ENCODE measurements around the gene JAM3.
"Not testable (repeated sequence)": the region's sequence is repeated elsewhere in the genome, so short reads cannot be mapped to it uniquely, and the experiment has no call there.

Gene JAM3

DNA sequence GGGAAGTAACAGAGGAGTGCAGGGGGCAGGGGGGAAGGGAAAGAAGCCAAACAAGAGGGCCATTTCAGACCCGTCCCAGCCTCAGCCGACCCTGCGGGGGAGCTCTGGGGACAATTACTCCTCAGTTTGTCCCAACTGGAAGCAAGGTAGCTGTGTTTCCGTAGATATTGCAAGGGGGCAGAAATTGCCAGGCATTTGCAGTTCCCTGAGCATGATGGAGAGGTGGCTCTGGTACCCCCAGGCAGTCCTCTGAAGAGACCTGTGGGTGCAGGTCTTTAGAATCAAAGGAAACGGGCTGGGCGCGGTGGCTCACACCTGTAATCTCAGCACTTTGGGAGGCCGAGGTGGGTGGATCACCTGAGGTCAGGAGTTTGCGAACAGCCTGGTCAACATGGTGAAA, 13.8 kb upstream of the JAM3 start:
- in situ Hi-C loops (cut with HindIII; ENCODE audit: low sequenced_read_pairs), result loop anchor here (10.0 kb wide), 1 partner anchor 90 kb away; no protein-coding TSS in a partner anchor

DNA sequence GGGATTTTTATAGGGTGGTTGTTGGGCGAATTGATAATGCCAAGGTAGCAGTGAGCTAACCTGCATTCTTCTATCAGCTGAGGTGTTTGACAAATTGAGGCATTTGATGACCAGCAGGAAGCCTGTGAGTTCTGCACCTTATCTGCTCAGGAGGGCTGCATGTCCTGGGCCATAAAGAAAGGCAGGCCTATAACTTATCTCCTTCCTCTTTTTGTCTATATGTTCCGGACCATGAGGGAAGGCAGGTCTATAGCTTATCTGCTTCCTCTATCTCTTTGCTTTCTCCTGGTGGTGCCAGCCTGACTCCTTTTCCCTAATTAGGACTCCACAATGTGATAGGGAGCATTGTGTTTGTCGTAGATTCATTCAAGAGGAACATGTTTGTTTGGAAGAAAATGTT, 8.6 kb upstream of the JAM3 start:
- in situ Hi-C loops (cut with HindIII; ENCODE audit: low sequenced_read_pairs), result loop anchor here (5.0 kb wide), 1 partner anchor 78 kb away; no protein-coding TSS in a partner anchor

DNA sequence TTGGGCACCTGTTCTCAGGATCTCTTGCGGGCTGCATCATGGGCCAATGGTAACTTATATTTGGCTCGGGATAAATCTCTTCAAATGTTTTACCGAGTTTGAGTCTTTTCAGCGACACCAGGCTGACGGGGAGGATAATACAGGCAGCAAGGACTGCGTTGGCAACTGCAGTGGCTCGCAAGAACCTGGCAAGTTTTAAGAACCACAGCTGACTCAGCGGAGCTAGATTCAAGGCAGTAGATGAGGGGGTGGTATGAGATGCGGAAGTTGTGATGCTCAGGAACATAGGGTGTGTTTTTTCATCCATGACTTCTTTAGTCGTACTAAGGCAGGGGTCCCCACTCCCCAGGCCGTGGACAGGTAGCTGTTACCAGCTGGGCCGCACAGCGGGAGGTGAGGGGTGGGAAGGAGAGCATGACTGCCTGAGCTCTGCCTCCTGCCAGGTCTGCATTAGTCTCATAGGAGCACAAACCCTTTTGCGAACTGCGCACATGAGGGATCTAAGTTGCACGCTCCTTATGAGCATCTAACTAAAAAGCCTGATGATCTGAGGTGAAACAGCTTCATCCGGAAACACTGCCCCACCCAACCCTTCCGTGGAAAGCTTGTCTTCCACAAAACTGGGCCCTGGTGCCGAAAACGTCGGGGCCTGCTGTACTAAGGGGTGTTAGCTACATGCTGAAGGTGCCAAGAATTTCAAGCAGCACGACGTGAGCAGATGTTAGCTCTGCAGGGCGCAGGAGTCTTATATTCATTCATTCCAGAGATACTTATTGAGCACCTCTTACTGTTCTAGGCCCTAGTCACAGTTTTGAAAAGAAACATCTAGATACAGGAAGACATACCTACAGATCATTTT, 6.4 kb upstream of the JAM3 start:
- in situ Hi-C loops (cut with HindIII; ENCODE audit: low sequenced_read_pairs), result loop anchor here (5.0 kb wide), 1 partner anchor 80 kb away; no protein-coding TSS in a partner anchor

DNA sequence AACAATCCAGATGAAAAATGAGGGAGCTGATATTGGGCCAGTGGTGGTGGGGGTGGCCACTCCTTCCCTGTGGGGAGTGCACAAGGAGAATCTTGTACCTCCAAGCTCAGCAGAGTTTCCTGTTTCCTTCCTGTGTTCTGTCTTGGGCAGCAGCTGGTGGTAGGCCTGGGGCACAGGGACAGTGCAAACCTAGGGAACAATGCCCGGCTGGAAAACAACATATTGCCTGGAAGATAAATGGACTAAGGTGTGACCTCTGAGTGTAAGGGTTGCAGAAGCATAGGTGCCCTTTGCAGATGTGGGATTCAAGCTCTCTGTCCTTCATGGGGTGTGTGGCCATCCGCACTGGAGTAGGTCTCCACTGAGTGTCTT, 5.8 kb upstream of the JAM3 start:
- in situ Hi-C loops (cut with HindIII; ENCODE audit: low sequenced_read_pairs), result loop anchor here (5.0 kb wide), 1 partner anchor 81 kb away; no protein-coding TSS in a partner anchor

DNA sequence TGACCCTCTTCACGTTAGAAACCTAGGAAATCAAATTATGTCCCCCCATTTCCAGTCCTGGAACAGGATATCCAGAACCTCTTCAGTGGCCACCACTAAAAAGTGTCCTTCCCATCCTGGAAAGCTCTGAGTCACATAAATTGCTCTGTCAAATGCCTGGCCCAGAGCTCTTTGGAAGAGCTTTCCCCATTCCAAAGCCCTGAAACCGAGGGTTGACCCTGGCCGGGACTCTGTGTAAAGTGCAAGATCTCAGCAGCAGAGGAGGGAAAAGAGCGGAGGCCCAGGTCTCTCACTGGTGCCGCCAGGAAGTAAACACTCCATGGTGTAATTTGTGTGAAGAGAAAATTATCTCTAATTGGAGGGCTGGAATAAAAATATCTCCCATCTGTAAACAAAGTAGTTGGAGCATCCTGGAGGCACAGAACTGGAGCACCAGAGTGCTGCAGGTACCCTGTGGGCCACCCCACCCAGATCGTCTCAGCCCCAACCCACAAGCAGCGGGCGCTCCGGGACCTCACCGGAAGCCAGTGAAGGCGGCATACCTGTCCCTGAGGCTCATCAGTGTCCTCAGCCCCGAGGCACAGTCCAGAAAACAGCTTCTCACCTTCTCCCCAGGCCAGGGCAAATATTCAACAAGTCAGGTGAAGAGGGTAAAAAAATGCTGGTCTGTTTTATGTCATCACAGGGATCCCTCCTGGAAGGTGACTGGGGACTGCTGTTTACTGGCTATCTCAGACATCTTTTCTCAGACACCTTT, 4.7 kb upstream of the JAM3 start:
- in situ Hi-C loops (cut with HindIII; ENCODE audit: low sequenced_read_pairs), result loop anchor here (5.0 kb wide), 1 partner anchor 82 kb away; no protein-coding TSS in a partner anchor

DNA sequence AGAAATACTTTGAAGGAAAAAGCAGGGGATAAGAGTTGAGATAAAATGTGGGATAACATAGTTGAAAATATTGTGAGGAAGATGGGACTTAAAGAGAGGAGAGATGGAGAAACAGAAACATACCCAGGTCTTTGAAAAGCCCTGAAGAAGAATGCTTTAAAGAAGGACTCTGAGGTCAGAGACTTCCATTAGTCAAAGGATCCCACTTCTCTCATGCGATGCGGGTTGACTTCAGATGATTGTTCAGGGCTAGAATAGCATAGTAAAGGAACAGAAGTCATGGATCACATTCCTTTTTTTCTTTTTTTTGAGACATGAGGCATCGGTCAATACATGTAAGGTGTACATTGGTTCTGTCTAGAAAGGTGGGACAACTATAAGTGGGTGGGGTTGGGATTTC, 3.5 kb upstream of the JAM3 start:
- in situ Hi-C loops (cut with HindIII; ENCODE audit: low sequenced_read_pairs), result no loop called here

DNA sequence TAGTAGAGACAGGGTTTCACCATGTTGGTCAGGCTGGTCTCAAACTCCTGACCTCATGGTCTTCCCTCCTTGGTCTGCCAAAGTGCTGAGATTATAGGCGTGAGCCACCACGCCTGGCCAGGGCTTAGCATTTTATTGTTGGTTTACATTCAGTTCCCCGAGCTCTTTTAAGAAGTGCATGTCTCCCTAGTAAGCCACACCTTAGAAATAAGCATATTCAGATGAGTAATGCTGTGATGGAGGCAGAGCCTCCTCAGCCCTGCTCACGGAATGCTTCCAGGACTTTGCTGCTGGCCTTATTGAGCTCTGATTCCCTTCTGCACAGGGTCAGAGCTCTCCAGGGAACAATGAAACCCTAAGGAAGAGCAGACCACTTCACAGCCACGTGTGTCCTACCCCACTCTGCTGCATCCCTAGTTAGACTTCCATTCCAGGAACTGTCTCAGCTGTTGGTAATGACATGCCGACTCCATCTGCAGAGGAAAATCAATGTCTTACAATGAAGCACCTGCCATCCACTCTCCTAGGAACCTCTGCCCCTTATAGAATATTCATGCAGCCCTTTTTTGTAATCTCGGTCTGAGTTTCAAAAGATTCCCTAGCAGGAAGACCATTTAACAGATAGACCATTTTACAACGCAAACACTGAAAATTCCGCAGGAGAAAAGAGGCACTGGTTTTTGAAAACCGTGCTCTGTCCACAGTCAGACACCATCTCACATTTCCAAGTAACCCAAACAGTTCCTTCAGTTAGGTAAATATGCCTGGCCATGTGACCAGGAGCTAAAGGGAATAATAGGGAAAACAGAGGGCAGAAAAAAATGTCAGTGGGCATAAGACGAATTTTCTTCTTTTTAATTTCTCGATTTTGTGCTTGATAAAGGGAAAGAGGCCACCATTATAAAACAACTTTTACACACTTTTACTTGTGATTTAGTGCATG, 1.7 kb upstream of the JAM3 start:
- in situ Hi-C loops (cut with HindIII; ENCODE audit: low sequenced_read_pairs), result no loop called here

DNA sequence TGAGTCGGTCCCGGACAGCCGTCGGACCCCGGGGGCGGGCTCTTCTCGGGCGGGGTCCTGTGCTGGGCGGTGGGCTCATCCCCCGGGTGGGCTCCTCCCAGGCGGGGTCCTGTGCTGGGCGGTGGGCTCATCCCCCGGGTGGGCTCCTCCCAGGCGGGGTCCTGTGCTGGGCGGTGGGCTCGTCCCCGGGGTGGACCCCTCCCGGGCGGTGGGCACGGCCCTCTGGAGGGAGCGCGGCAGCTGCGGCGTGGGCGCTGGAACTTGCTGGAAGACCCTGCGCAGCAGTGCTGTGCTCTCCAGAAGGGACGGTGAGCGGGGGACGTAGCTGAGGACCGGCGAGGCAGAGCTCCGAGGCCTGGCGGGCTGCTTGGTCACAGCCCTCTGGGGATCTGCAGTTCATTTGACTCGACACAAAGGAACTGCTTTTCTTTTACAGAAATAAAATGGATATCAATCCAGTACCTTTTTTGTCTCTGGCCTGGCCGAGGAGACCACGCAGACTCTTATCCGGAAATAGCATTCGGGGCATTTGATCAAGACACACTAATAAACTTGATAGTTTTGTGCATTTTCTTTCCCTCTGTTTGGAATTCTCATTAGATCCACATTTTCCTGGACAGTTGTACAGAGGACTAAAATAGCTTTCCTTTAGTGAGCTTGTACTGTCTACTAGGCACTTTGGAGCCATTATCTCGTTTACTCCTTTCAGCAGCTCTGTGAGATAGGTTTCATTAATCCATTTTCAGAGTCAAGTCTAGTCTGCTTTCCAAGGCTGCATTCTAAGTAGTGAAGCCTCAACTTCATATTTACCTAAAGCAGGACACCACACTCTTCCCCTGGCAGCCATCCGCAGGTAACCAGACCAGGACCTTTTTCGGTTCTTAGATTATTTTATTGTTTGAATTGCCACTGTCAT, 812 bp downstream of the JAM3 start:
- in situ Hi-C loops (cut with HindIII; ENCODE audit: low sequenced_read_pairs), result loop anchor here (5.0 kb wide), 1 partner anchor 78 kb away; no protein-coding TSS in a partner anchor

DNA sequence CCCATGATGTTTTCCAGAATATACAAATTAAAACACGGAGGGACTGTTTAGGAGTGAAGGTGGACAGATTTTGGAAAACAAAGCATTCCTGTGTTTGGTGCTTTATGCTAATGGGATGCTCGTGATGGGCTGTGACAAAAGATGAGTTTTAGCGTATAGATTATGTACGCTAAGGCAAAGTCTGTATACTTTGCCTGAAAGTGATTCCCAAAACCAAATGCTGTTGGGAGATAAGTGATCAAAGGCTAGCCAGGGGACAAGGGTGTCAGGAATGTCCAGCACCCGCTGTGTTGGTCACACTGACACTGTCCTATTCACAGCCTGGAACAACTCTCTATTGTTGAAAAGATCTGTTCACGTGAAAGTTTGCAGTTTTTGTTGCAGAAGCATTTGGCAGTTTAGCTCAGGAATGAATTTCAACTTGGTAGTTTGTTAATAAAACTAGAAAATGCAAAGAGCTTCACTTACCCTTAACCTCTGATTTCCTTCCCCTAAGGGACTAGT, 1.5 kb downstream of the JAM3 start:
- in situ Hi-C loops (cut with HindIII; ENCODE audit: low sequenced_read_pairs), result loop anchor here (5.0 kb wide), 1 partner anchor 77 kb away; no protein-coding TSS in a partner anchor

DNA sequence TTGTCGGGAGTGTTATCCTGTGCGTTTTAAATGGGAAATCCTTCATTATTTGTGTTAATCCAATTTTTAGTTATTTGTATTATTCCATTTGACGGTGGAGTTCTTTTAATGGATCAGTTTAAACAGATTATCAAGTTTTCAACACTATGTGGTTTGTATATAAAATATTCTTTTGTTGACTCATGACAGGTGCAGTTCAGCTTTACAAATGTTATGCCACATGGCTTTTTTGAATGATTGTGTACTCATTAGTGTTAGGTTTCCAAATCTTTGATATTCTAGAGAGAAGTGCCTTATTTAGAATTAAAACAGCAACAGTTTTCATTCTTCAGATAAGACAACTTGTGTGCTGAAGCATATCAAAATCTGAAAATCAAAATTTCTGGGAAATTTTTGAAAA, 2.4 kb downstream of the JAM3 start:
- in situ Hi-C loops (cut with HindIII; ENCODE audit: low sequenced_read_pairs), result loop anchor here (5.0 kb wide), 1 partner anchor 76 kb away; no protein-coding TSS in a partner anchor

DNA sequence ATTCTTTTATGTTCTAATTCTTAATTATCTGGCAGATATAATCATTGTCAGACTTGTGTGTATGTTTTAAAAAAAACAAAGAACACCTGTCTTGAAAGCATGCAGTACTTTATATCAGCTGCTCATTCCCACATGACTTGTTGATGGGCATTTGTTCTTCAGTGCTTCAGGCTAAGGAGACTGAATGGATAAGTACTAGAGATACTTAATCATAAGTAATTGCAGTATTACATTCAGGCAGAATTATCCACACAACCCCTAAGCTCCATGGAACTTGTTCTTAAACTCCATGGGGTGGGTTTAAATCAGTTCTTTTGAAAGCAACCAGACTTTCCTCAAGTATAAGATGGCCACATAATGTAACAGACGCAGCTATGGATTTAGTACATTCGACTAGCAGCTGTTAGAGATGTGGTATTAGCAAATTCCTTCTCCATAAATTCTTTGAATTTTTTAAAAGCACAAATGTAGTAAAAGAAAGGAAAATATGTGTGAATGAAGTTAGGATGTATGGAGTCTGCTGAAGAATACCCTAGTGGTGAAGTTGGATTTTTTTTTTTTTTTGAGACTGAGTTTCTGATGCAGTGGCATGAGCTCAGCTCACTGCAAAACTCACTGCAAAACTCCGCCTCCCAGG, 3.0 kb downstream of the JAM3 start:
- in situ Hi-C loops (cut with HindIII; ENCODE audit: low sequenced_read_pairs), result loop anchor here (5.0 kb wide), 1 partner anchor 75 kb away; no protein-coding TSS in a partner anchor

DNA sequence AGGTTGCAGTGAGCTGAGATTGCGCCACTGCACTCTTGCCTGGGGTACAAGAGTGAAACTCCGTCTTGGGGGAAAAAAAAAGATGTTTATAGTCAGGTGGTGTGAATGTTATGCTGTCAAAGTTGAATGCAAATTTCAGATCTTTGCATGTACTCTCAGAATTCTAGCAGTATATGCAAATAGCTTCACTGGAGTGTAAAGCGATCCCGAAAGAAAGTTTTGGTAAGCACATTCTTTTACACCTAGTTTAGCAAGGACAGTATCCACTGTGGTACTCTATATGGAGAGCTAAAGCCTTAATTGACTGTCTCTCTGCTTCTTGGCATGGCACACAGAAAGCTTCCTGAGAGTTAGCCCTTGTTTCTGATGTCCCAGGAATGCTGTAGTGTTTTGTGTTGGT, 4.0 kb downstream of the JAM3 start:
- in situ Hi-C loops (cut with HindIII; ENCODE audit: low sequenced_read_pairs), result loop anchor here (5.0 kb wide), 1 partner anchor 74 kb away; no protein-coding TSS in a partner anchor

DNA sequence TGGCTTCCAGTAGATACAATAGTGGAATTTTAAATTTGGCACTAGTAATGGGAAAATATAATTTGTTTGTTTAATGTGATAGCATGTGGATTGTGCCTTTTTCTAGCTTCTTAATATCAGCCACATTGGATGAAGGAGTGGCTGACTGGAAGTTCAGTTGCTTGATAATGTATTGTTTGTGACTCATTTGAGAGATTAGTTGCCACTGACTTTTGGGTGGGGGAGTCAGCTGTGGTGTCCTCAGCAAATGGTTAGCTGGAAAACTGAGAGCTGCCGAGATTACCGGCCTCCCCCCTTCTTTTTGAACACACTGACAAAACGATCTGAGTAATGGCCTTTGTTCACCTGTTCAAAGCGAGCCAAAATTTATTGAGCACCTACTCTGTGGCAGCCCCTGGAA, 5.5 kb downstream of the JAM3 start:
- in situ Hi-C loops (cut with HindIII; ENCODE audit: low sequenced_read_pairs), result loop anchor here (5.0 kb wide), 1 partner anchor 73 kb away; no protein-coding TSS in a partner anchor

DNA sequence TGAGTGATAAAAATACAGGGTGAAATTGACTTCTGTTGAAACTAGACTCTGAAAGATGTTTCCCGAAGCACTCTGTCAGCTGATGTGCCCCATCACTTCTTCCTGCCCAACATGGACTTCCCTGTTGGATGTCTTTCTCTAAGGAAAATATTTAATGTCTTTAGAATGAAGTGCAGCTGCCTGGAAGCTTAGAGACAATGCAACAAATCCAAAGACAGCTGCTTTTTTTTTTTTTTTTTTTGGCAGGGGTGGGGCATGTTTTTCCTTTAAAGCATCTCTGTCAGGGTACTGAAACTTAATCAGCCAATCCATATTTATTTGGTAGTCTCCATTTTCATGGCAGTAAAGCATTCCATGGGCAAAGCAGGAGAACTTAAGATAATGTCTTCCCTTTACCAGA, 5.9 kb downstream of the JAM3 start:
- in situ Hi-C loops (cut with HindIII; ENCODE audit: low sequenced_read_pairs), result loop anchor here (5.0 kb wide), 1 partner anchor 73 kb away; no protein-coding TSS in a partner anchor

DNA sequence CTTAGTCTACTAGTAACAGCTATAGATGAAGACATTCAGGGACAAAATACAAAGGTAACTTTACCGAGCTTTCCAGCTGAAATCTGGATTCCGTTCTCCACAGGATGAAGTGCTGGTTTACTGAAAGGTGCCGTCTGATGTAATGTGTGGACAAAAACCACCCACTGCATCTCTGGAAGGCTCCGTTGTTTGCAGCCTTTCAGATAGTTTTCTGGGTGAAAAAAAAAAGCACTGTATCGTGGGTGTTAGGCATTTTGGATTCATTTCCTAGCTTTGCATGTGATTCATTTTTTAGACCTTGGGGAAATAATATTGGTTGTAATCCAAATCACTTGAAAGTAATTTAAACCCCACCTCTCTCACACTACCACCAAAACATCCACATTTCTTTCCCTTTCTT, 10.4 kb downstream of the JAM3 start:
- in situ Hi-C loops (cut with HindIII; ENCODE audit: low sequenced_read_pairs), result no loop called here

DNA sequence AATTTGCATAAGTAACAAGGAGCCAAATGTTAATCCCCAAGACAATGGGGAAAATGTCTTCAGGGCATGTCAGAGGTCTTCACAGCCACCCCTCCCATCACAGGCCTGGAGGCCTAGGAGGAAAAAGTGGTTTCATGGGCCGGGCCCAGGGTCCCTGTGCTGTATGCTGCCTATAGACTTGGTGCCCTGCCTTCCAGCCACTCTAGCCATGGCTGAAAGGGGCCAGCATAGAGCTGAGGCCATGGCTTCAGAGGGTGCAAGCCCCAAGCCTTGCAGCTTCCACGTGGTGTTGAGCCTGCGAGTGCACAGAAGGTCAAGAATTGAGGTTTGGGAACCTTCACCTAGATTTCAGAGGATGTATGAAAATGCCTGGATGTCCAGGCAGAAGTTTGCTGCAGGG, 12.4 kb downstream of the JAM3 start:
- in situ Hi-C loops (cut with HindIII; ENCODE audit: low sequenced_read_pairs), result not testable (repeated sequence)

DNA sequence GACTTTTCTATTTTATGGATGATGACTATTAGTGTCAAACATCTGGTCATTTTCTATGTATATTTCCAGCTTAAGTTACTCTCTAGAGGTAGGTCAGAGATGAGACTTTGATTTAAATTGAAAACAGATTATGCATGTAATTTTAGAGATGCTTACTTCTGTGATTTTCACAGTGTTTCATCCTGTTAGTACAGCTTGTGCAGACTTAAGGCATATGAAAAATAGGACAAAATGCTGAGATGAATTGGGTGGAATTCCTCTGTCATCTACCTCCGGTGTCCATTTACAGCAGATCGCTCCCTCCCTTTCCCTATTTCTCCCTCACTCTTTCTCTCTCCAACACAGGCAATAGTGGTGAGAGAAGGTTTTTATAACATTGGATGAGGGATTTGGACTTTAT, 14.1 kb downstream of the JAM3 start:
- in situ Hi-C loops (cut with HindIII; ENCODE audit: low sequenced_read_pairs), result no loop called here

DNA sequence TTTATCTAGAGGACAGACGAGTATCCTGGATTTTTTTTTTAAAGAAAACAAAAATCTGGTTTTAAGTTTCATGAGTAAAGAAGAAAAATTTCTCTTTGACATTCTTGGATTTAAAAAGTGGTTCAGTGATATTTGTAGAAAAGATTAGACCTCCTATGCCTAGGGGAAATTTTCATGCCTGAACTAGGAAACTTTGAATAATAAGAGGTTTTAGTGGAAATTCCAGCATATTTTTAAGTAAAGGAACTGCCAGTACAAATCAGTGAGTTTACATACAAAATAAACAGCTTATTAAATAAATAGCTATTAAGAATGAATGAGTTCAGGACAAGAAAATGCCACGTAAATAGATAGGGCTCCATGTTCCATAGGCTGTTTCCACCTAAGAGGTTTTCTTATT, 17.5 kb downstream of the JAM3 start:
- in situ Hi-C loops (cut with HindIII; ENCODE audit: low sequenced_read_pairs), result no loop called here

DNA sequence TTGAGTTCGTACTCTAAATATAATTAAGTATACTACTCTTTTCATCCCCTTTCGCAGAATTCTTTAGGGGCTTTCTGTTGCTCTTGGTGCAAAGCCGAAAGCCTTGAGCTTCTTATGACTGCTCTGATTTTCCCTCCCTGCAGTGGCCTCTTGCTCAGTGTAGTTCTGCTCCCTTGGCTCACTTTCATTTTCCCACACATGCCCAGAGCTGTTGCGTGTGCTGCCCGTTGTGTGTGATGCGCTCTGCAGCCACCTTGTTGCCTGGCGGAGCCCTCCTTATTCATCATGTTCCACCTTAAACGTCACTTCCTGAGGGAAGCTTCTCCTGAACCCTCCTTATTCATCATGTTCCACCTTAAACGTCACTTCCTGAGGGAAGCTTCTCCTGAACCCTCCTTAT, 23.1 kb downstream of the JAM3 start:
- in situ Hi-C loops (cut with HindIII; ENCODE audit: low sequenced_read_pairs), result not testable (repeated sequence)

Measured in endothelial cell of hepatic sinusoid (primary cell).